Adrenal gland (tissue), 5 donors: ENCODE measurements around the gene MACROD2.

Experiments used
- CTCF ChIP-seq, 6 experiments: fragments of 450-650 bp in 4 of 6; fragments of 200-600 bp in 2 of 6; sonication (generic) in 1 of 6; IDR thresholded peaks; 1 replicate in 5 of 6; 2 replicates in 1 of 6; pipeline versions ENCODE4 v1.5.1 to v1.8.0; 2016 to 2021; ENCODE audit warnings: antibody characterized with exemption in 6 of 6, mild to moderate bottlenecking in 2 of 6, moderate library complexity in 1 of 6
- POLR2A ChIP-seq, 2 donors: fragments of 450-650 bp; IDR thresholded peaks; one replicate each; pipeline ENCODE4 v1.6.1; 2017; ENCODE audit warnings: antibody characterized with exemption in 2 of 2, mild to moderate bottlenecking in 2 of 2, moderate library complexity in 1 of 2
- donor health status: DM: no; HTN: no; CAD: no.

- TF ChIP-seq CTCF (IDR thresholded peaks at IDR 0.05) (no peak), POLR2A (IDR thresholded peaks at IDR 0.05) (no peak)
These were observed 1642.8 kb downstream of the MACROD2 start for GRCh38 chr20:15637950-15638754.
